ENCODE measurements around the gene GPLD1.
"Not testable (repeated sequence)": the region's sequence is repeated elsewhere in the genome, so short reads cannot be mapped to it uniquely, and the experiment has no call there.

GPLD1 gene

GRCh38 chr6:24489470-24489869 is at the start of gene GPLD1:
TSS of gene GPLD1 (minus strand) at chr6:24489578. CDS start at chr6:24489511, 67 bp downstream.
- no peak for DNase-seq (ENCODE audit: low spot score)

GRCh38 chr6:24537771-24538385 is 48.5 kb upstream of the GPLD1 start:
- no peak for DNase-seq (ENCODE audit: low spot score)

GRCh38 chr6:24537082-24537699 is 47.8 kb upstream of the GPLD1 start:
- DNase-seq (ENCODE audit: low spot score): no peak

GRCh38 chr6:24536466-24536865 is 47.1 kb upstream of the GPLD1 start:
- DNase-seq (ENCODE audit: low spot score): no peak

GRCh38 chr6:24535210-24535609 is 45.8 kb upstream of the GPLD1 start:
- no peak for DNase-seq (ENCODE audit: low spot score)

- DNase-seq (ENCODE audit: low spot score): no peak
These were observed 45.0 kb upstream of the GPLD1 start for GRCh38 chr6:24534329-24534728.

GRCh38 chr6:24529985-24530384 is 40.6 kb upstream of the GPLD1 start:
- no peak for DNase-seq (ENCODE audit: low spot score)

- peak; percentile 29 for DNase-seq (ENCODE audit: low spot score)
These were observed 35.4 kb upstream of the GPLD1 start for GRCh38 chr6:24524805-24525204.

GRCh38 chr6:24524329-24524728 is 35.0 kb upstream of the GPLD1 start:
- no peak for DNase-seq (ENCODE audit: low spot score)

- DNase-seq (ENCODE audit: low spot score): no peak
These were observed 33.1 kb upstream of the GPLD1 start for GRCh38 chr6:24522228-24523176.

GRCh38 chr6:24520929-24521546 is 31.7 kb upstream of the GPLD1 start:
- DNase-seq (ENCODE audit: low spot score): peak; percentile 8

GRCh38 chr6:24517659-24518543 is 28.5 kb upstream of the GPLD1 start:
- DNase-seq (ENCODE audit: low spot score): no peak

GRCh38 chr6:24513602-24514001 is 24.2 kb upstream of the GPLD1 start:
- no peak for DNase-seq (ENCODE audit: low spot score)

GRCh38 chr6:24511976-24512375 is 22.6 kb upstream of the GPLD1 start:
- not testable (repeated sequence) for DNase-seq (ENCODE audit: low spot score)

GRCh38 chr6:24506814-24507520 is 17.6 kb upstream of the GPLD1 start:
- DNase-seq (ENCODE audit: low spot score): no peak

GRCh38 chr6:24504649-24505586 is 15.5 kb upstream of the GPLD1 start:
- DNase-seq (ENCODE audit: low spot score): no peak

- DNase-seq (ENCODE audit: low spot score): no peak
These were observed 14.9 kb upstream of the GPLD1 start for GRCh38 chr6:24504287-24504648.

- DNase-seq (ENCODE audit: low spot score): no peak
These were observed 12.5 kb upstream of the GPLD1 start for GRCh38 chr6:24501914-24502313.

GRCh38 chr6:24501374-24501773 is 12.0 kb upstream of the GPLD1 start:
- DNase-seq (ENCODE audit: low spot score): no peak

GRCh38 chr6:24500683-24501082 is 11.3 kb upstream of the GPLD1 start:
- no peak for DNase-seq (ENCODE audit: low spot score)

Data from pons (tissue), 1 donor.